ENCODE results near the gene MAP2K3. TPM values are rescaled to one million over a fixed set of nuclear protein-coding genes. Genes with fewer than 3 reads are reported as not detected.

The MAP2K3 gene
- total RNA-seq, 6 donors from 2014 or later, result 45.1 to 134 (median 79.5) TPM

DNA sequence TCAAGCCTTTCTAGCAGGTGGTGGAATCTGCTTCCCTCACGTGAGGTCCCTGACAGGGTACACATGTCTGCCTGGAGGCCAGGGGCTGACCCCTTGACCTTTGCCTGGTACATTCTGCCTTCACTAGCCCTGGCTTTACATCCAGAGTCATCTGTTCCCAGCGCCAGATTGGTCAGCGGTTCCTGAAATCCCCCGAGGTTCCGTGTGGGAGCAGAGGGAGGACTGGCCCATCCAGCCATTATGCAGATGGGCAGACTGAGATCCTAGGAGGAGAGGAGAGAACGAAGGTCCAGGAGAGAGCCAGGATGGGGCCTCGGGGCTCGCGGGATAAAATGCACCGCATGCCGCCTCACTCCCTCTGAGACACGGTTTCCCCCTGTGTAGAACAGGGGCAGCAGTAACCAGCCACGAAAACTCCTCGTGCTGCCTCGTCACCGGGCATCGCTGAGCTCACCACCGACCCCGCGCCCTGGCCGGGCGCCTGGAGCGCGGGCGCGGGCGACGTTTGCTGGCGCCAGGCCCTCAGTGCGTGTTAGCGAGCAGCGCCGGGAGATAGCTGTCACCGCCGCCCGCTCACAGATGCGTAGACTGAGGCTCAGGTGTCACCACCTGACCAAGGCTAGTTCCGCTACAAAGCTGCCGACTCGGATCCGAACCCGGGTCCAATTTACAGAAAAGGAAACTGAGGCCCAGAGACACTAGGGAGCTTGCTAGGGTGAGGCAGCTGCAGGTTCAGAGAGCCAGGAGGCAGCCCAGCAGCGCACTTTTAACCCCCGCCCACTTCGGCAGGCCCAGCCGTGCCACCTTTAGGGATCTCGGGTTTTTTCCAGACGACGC, 811 bp upstream of the MAP2K3 start:
- peak overlapping the region; percentile 77 to 99 (median 96) for H3K27ac ChIP-seq
- H3K27me3 ChIP-seq, result peaks cover 0 to 4% (median 0%) of the 10 kb centered on the region in 4 donors
- peak overlapping the region; percentile 30 to 97 (median 91) for H3K4me3 ChIP-seq
- peaks cover 49 to 64% (median 54%) of the 10 kb centered on the region in 4 donors for H3K4me1 ChIP-seq
- ATAC-seq (ENCODE audit: low FRiP score in 2 of 2), result peak in 1 of 2 donors; percentile 0
- no peaks in the 10 kb centered on the region for H3K9me3 ChIP-seq
- peak; percentile 30 to 90 for DNase-seq
- no peak for TF ChIP-seq POLR2AphosphoS5 (IDR thresholded peaks at IDR 0.05)
- TF ChIP-seq, protein P1, sequence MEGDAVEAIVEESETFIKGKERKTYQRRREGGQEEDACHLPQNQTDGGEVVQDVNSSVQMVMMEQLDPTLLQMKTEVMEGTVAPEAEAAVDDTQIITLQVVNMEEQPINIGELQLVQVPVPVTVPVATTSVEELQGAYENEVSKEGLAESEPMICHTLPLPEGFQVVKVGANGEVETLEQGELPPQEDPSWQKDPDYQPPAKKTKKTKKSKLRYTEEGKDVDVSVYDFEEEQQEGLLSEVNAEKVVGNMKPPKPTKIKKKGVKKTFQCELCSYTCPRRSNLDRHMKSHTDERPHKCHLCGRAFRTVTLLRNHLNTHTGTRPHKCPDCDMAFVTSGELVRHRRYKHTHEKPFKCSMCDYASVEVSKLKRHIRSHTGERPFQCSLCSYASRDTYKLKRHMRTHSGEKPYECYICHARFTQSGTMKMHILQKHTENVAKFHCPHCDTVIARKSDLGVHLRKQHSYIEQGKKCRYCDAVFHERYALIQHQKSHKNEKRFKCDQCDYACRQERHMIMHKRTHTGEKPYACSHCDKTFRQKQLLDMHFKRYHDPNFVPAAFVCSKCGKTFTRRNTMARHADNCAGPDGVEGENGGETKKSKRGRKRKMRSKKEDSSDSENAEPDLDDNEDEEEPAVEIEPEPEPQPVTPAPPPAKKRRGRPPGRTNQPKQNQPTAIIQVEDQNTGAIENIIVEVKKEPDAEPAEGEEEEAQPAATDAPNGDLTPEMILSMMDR (IDR thresholded peaks at IDR 0.05), result no peak
- no peak for TF ChIP-seq EP300 (IDR thresholded peaks at IDR 0.05)
- no peak for TF ChIP-seq POLR2A (IDR thresholded peaks at IDR 0.05)
- WGBS, 2 donors, result 26 to 62% methylated on average over 6 to 34 of the region's 49 CpGs
- no peaks in the 10 kb centered on the region for H3K36me3 ChIP-seq

DNA sequence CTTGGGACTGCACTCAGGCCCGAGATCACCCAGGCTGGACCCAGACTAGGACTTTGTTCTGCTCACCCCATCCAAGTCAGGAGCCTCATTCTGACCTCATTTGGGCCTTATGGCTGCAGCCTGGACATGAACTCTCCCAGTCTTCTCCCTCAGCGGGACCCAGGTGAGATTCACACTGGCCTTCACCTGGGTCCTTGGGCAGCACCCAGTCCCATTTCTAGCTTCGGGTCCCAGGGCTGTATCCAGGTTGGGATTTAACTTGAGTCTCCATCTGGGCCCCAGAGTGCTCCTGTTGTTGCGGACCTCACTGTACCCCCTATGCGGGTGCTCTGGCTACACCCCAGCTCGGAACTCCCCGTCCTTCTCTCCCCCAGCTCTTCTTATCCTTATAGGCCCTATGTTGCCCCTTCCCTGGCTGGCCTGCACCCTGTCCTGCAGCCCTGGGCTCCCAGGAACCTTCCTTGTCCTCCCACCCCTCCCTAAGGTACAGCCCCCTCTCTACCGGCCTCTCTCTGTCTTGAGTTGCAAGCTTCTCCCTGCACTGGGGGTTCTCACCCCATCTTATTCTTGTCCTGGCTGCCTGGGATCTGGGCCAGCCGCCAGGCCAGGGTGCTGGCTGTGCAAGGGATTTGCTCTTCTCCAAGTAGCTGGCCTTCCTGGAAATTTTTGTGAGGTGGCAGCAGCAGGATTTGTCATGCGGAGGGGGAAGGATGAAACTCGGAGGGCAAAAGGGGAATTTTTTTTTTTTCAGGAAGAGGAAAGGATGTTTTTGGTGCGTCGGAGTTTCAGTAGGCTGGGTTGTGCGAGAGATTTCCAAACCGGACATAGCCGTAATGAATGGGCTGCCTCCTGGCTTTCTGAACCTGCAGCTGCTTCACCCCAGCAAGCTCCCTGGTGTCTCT, 904 bp downstream of the MAP2K3 start:
- Histone ChIP-seq H3K27me3 (peaks cover 0 to 4% (median 0%) of the 10 kb centered on the region in 4 donors), H3K4me1 (peaks cover 49 to 64% (median 55%) of the 10 kb centered on the region in 4 donors), H3K4me3 (peak overlapping the region; percentile 85 to 97 (median 91)), H3K36me3 (no peaks in the 10 kb centered on the region), H3K27ac (peak overlapping the region; percentile 94 to 99 (median 96)), H3K9me3 (no peaks in the 10 kb centered on the region)
- ATAC-seq (ENCODE audit: low FRiP score in 2 of 2) (no peak), DNase-seq (peak; percentile 56 to 82)
- TF ChIP-seq POLR2AphosphoS5 (IDR thresholded peaks at IDR 0.05) (peak; percentile 10 to 31), POLR2A (IDR thresholded peaks at IDR 0.05) (peak in 1 of 4 donors; percentile 5), EP300 (IDR thresholded peaks at IDR 0.05) (no peak)
- TF ChIP-seq, protein P1 (IDR thresholded peaks at IDR 0.05), result no peak
- 2 to 3% methylated on average over 15 to 16 of the region's 16 CpGs for WGBS, 2 donors

DNA sequence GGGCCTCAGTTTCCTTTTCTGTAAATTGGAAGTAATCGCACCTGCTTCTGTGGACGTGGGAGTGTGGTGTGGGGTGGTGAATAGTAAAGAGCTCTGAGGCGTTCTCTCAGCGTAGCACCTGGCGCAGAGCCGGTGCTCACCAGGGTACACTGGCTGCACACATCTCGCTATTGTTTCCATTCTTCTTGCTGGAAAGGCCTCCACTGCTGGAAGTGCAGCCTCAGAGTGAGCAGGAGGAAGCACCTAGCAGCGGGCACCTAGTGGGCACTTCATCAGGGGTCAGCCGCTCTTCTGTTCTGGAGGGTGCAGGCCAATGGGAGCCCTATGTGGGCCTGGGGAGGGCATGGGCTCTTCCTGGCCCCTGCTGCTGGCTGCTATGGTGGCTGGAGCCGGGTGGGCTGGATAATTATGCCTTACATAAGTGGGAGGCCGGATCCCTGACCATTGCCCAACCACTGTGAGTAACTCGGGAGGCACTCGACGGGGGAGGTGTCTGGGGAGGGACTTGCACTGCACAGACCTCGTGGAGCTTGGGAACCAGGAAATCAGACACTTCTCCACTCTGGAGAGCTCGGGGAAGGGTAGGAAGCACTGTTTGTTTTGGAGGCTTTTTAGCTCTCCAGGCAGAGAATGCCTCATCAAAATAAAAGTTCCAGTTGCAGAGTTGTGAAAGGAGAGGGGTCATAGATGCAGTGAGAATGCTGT, 1.7 kb downstream of the MAP2K3 start:
- no peaks in the 10 kb centered on the region for H3K36me3 ChIP-seq
- H3K4me1 ChIP-seq, result peaks cover 50 to 61% (median 55%) of the 10 kb centered on the region in 4 donors
- no peaks in the 10 kb centered on the region for H3K9me3 ChIP-seq
- peak overlapping the region; percentile 85 to 97 (median 91) for H3K4me3 ChIP-seq
- ATAC-seq (ENCODE audit: low FRiP score in 2 of 2), result peak; percentile 75 to 86
- 2 to 8% methylated on average over 5 to 16 of the region's 16 CpGs for WGBS, 2 donors
- DNase-seq, result peak in 1 of 2 donors; percentile 97
- TF ChIP-seq, protein P1 (IDR thresholded peaks at IDR 0.05), result no peak
- TF ChIP-seq POLR2A (IDR thresholded peaks at IDR 0.05) (peak in 3 of 4 donors; percentile 67 to 81 (median 78)), POLR2AphosphoS5 (IDR thresholded peaks at IDR 0.05) (peak; percentile 95 to 96), EP300 (IDR thresholded peaks at IDR 0.05) (peak in 2 of 4 donors; percentile 64 to 97)
- peaks cover 0 to 4% (median 0%) of the 10 kb centered on the region in 4 donors for H3K27me3 ChIP-seq
- peak overlapping the region; percentile 94 to 99 (median 96) for H3K27ac ChIP-seq
